ENCODE results near the gene RPL27.

- TF ChIP-seq CTCF (IDR thresholded peaks at IDR 0.05) = no peak
- TF ChIP-seq POLR2A (IDR thresholded peaks at IDR 0.05) = no peak
Measured at GRCh38 chr17:42989141-42989540, 9.1 kb upstream of the RPL27 start.
